ENCODE results near the gene ARHGAP8.

ARHGAP8 gene

DNA sequence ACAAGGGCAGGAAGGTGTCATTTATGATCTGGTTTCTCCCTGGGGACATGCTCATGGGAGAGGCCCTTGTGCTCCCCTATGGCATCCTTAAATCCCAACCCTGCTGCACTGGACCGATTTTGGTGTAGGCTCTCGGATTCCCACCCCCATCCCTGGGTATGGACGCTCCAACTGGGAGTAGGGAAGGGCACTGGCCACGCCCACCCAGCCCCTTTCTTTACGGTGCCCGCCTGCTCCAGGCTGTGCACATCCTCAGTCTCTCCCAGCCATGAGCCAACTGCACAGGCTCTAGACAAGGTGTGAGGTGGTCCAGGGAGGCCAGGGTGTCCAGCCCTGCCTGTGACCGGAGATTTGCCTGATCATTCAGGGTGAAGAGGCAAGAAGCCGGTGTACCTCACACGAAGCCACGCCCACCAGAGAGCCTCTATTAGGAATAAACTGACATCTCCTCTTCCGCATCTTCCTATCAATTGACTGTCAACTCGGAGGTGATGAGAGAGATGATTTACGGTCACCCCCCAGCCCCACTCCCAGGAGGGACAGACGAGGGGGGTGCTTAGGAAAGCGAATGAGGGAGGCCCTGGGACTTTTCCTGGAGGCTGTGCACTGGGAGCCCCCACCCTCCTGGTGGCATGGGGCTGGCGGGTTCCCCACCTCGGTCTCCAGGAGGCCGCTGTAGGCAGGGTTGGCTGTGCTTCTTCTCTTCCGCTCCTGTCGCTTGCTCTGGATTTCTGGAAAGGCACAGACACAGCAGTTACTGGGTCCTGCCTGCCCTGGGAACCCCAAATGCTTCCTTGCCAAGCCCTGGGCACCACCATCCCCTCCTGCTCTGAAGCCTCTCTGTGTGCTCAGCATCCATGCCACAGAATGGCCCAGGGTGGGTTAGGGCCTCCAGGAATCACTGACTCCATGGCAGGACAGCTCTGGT is 140.7 kb downstream of the ARHGAP8 start:
- DNase-seq (ENCODE audit: low read depth in 1 of 2, low spot score in 1 of 2): no peak
- no peak for TF ChIP-seq SPI1 (IDR thresholded peaks at IDR 0.05; ENCODE audit: borderline replicate concordance, low read depth)
- no peak for TF ChIP-seq GABPA (IDR thresholded peaks at IDR 0.05; ENCODE audit: low read depth)
- TF ChIP-seq, protein P1, sequence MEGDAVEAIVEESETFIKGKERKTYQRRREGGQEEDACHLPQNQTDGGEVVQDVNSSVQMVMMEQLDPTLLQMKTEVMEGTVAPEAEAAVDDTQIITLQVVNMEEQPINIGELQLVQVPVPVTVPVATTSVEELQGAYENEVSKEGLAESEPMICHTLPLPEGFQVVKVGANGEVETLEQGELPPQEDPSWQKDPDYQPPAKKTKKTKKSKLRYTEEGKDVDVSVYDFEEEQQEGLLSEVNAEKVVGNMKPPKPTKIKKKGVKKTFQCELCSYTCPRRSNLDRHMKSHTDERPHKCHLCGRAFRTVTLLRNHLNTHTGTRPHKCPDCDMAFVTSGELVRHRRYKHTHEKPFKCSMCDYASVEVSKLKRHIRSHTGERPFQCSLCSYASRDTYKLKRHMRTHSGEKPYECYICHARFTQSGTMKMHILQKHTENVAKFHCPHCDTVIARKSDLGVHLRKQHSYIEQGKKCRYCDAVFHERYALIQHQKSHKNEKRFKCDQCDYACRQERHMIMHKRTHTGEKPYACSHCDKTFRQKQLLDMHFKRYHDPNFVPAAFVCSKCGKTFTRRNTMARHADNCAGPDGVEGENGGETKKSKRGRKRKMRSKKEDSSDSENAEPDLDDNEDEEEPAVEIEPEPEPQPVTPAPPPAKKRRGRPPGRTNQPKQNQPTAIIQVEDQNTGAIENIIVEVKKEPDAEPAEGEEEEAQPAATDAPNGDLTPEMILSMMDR (IDR thresholded peaks at IDR 0.05; ENCODE audit: insufficient read depth, low read length): no peak
- Histone ChIP-seq H3K27me3 (ENCODE audit: insufficient read depth, poor library complexity, severe bottlenecking) (no peaks in the 10 kb centered on the region), H3K4me3 (replicated peaks; ENCODE audit: insufficient read depth, low read length) (no peak overlapping the region), H3K27ac (replicated peaks) (no peak overlapping the region)

DNA sequence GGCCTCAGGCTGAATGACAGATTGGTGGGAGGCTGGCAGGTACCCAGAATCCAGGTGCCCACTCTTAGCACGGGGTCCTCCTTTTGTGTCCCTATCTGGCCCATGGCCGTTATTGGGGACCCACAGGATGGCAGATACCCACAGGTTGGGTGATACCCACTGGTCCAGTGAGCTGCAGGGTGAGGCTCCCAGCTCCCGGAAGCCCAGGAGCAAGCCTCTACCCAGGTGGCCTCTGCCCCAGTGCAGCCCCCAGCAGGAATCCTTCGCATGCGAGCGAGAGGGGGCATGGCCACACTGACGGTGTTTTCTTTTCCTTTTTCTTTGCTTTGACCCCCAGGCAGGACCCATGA is 141.3 kb downstream of the ARHGAP8 start:
- no peak overlapping the region for H3K4me3 ChIP-seq (replicated peaks; ENCODE audit: insufficient read depth, low read length)
- no peak overlapping the region for H3K27ac ChIP-seq (replicated peaks)
- TF ChIP-seq, protein P2, sequence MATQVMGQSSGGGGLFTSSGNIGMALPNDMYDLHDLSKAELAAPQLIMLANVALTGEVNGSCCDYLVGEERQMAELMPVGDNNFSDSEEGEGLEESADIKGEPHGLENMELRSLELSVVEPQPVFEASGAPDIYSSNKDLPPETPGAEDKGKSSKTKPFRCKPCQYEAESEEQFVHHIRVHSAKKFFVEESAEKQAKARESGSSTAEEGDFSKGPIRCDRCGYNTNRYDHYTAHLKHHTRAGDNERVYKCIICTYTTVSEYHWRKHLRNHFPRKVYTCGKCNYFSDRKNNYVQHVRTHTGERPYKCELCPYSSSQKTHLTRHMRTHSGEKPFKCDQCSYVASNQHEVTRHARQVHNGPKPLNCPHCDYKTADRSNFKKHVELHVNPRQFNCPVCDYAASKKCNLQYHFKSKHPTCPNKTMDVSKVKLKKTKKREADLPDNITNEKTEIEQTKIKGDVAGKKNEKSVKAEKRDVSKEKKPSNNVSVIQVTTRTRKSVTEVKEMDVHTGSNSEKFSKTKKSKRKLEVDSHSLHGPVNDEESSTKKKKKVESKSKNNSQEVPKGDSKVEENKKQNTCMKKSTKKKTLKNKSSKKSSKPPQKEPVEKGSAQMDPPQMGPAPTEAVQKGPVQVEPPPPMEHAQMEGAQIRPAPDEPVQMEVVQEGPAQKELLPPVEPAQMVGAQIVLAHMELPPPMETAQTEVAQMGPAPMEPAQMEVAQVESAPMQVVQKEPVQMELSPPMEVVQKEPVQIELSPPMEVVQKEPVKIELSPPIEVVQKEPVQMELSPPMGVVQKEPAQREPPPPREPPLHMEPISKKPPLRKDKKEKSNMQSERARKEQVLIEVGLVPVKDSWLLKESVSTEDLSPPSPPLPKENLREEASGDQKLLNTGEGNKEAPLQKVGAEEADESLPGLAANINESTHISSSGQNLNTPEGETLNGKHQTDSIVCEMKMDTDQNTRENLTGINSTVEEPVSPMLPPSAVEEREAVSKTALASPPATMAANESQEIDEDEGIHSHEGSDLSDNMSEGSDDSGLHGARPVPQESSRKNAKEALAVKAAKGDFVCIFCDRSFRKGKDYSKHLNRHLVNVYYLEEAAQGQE (IDR thresholded peaks at IDR 0.05; ENCODE audit: insufficient replicate concordance, low read depth): no peak
- no peaks in the 10 kb centered on the region for H3K27me3 ChIP-seq (ENCODE audit: insufficient read depth, poor library complexity, severe bottlenecking)
- DNase-seq (ENCODE audit: low read depth in 1 of 2, low spot score in 1 of 2): no peak

DNA sequence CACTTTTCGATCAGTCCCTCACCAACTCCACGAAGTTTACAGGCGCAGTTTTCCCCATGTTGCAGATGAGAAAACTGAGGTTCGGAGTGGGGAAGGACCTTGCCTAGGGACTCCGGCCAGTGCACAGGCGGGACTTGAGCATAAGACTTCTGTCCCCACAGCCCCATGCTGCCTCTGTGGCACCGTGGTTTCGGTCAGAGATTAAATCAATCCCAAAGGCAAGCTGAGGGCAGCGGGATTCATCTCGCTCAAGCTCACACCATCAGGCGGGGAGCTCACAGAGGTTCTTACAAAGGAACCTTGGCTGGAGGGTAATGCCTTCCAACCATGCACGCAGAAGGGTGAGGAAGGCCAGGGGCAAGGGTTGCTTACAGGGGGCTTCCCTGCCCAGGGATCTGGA is 141.9 kb downstream of the ARHGAP8 start:
- Histone ChIP-seq H3K4me3 (replicated peaks; ENCODE audit: insufficient read depth, low read length) (no peak overlapping the region), H3K27ac (replicated peaks) (no peak overlapping the region)
- TF ChIP-seq, protein P2 (IDR thresholded peaks at IDR 0.05; ENCODE audit: insufficient replicate concordance, low read depth): no peak
- TF ChIP-seq, protein P1 (IDR thresholded peaks at IDR 0.05; ENCODE audit: insufficient read depth, low read length): no peak
- TF ChIP-seq POLR2AphosphoS5 (IDR thresholded peaks at IDR 0.05; ENCODE audit: low read depth): no peak
- no peak for TF ChIP-seq SPI1 (IDR thresholded peaks at IDR 0.05; ENCODE audit: borderline replicate concordance, low read depth)
- TF ChIP-seq GABPA (IDR thresholded peaks at IDR 0.05; ENCODE audit: low read depth): no peak

DNA sequence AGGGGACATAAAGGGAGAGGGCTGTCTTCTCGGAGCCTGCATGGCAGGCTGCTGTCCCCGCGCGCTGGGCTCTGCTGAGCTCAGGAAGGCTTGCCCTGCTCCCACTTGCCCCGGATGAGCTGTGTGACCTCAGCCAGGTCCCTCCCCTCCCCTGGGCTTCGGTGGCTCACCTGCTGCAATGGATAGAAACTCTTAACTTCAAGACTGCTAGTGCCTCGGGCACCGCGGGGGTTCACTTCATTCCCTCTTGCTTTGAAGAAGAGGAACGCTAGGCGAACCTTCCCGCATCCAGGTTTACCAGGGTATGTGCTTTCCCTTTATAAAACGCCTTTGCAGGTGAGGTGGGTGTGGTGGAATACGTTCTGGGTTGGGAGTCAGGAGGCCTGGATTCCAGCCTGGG is 142.4 kb downstream of the ARHGAP8 start:
- TF ChIP-seq, protein P2 (IDR thresholded peaks at IDR 0.05; ENCODE audit: insufficient replicate concordance, low read depth): no peak
- TF ChIP-seq SPI1 (IDR thresholded peaks at IDR 0.05; ENCODE audit: borderline replicate concordance, low read depth): no peak
- no peak for TF ChIP-seq GABPA (IDR thresholded peaks at IDR 0.05; ENCODE audit: low read depth)
- TF ChIP-seq POLR2AphosphoS5 (IDR thresholded peaks at IDR 0.05; ENCODE audit: low read depth): no peak
- TF ChIP-seq, protein P1 (IDR thresholded peaks at IDR 0.05; ENCODE audit: insufficient read depth, low read length): no peak
- no peak overlapping the region for H3K27ac ChIP-seq (replicated peaks)
- DNase-seq (ENCODE audit: low read depth in 1 of 2, low spot score in 1 of 2): no peak
- no peak overlapping the region for H3K4me3 ChIP-seq (replicated peaks; ENCODE audit: insufficient read depth, low read length)
- no peaks in the 10 kb centered on the region for H3K27me3 ChIP-seq (ENCODE audit: insufficient read depth, poor library complexity, severe bottlenecking)

More for the DNA sequence above, 141.9 kb downstream of the ARHGAP8 start:
- H3K27me3 ChIP-seq (ENCODE audit: insufficient read depth, poor library complexity, severe bottlenecking): no peaks in the 10 kb centered on the region
- no peak for DNase-seq (ENCODE audit: low read depth in 1 of 2, low spot score in 1 of 2)

All from HL-60 (cell line).